ENCODE results near the gene DNAJC4. TPM values are rescaled to one million over a fixed set of nuclear protein-coding genes. Genes with fewer than 3 reads are reported as not detected.

Gene DNAJC4
- total and polyA plus RNA-seq, 2 of the 8 experiments (the other 6 are each of a cell fraction or from before 2014, with no cell fraction given): 14.6 to 31.0 TPM

DNA sequence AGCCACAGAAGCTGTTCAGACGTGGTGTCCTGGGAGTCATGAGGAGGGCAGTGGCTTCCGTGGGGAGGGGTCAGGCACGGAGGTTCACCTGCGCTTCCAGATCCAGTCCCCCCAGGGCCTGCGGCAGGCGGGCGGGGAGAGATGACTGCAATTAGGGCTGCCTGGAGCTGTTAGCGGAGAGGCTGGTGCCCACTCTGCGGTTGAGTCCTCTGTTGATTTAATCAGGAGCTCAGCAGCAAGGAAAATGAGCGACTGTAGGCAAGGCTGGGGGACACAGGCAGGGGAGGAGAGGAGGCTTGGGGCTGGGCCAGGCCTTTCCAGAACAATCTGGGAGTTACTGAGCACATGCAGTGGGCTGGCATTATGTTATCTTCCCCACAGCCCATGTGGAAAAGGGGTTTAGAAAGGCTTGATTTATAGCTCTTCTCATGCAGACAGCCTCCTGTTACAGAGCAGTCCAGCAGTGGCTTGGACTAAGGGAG is 34.1 kb downstream of the DNAJC4 start (continued):
- TF ChIP-seq, protein P1, sequence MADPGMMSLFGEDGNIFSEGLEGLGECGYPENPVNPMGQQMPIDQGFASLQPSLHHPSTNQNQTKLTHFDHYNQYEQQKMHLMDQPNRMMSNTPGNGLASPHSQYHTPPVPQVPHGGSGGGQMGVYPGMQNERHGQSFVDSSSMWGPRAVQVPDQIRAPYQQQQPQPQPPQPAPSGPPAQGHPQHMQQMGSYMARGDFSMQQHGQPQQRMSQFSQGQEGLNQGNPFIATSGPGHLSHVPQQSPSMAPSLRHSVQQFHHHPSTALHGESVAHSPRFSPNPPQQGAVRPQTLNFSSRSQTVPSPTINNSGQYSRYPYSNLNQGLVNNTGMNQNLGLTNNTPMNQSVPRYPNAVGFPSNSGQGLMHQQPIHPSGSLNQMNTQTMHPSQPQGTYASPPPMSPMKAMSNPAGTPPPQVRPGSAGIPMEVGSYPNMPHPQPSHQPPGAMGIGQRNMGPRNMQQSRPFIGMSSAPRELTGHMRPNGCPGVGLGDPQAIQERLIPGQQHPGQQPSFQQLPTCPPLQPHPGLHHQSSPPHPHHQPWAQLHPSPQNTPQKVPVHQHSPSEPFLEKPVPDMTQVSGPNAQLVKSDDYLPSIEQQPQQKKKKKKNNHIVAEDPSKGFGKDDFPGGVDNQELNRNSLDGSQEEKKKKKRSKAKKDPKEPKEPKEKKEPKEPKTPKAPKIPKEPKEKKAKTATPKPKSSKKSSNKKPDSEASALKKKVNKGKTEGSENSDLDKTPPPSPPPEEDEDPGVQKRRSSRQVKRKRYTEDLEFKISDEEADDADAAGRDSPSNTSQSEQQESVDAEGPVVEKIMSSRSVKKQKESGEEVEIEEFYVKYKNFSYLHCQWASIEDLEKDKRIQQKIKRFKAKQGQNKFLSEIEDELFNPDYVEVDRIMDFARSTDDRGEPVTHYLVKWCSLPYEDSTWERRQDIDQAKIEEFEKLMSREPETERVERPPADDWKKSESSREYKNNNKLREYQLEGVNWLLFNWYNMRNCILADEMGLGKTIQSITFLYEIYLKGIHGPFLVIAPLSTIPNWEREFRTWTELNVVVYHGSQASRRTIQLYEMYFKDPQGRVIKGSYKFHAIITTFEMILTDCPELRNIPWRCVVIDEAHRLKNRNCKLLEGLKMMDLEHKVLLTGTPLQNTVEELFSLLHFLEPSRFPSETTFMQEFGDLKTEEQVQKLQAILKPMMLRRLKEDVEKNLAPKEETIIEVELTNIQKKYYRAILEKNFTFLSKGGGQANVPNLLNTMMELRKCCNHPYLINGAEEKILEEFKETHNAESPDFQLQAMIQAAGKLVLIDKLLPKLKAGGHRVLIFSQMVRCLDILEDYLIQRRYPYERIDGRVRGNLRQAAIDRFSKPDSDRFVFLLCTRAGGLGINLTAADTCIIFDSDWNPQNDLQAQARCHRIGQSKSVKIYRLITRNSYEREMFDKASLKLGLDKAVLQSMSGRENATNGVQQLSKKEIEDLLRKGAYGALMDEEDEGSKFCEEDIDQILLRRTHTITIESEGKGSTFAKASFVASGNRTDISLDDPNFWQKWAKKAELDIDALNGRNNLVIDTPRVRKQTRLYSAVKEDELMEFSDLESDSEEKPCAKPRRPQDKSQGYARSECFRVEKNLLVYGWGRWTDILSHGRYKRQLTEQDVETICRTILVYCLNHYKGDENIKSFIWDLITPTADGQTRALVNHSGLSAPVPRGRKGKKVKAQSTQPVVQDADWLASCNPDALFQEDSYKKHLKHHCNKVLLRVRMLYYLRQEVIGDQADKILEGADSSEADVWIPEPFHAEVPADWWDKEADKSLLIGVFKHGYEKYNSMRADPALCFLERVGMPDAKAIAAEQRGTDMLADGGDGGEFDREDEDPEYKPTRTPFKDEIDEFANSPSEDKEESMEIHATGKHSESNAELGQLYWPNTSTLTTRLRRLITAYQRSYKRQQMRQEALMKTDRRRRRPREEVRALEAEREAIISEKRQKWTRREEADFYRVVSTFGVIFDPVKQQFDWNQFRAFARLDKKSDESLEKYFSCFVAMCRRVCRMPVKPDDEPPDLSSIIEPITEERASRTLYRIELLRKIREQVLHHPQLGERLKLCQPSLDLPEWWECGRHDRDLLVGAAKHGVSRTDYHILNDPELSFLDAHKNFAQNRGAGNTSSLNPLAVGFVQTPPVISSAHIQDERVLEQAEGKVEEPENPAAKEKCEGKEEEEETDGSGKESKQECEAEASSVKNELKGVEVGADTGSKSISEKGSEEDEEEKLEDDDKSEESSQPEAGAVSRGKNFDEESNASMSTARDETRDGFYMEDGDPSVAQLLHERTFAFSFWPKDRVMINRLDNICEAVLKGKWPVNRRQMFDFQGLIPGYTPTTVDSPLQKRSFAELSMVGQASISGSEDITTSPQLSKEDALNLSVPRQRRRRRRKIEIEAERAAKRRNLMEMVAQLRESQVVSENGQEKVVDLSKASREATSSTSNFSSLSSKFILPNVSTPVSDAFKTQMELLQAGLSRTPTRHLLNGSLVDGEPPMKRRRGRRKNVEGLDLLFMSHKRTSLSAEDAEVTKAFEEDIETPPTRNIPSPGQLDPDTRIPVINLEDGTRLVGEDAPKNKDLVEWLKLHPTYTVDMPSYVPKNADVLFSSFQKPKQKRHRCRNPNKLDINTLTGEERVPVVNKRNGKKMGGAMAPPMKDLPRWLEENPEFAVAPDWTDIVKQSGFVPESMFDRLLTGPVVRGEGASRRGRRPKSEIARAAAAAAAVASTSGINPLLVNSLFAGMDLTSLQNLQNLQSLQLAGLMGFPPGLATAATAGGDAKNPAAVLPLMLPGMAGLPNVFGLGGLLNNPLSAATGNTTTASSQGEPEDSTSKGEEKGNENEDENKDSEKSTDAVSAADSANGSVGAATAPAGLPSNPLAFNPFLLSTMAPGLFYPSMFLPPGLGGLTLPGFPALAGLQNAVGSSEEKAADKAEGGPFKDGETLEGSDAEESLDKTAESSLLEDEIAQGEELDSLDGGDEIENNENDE (IDR thresholded peaks at IDR 0.05; ENCODE audit: insufficient replicate concordance, low read length): no peak
- TF ChIP-seq ASH2L (IDR thresholded peaks at IDR 0.05; ENCODE audit: low read length): no peak
- TF ChIP-seq CBX5 (IDR thresholded peaks at IDR 0.05; ENCODE audit: low read depth, low read length): no peak
- TF ChIP-seq GTF2F1 (IDR thresholded peaks at IDR 0.05; ENCODE audit: borderline replicate concordance, low read depth, low read length): no peak
- TF ChIP-seq CHD2 (IDR thresholded peaks at IDR 0.05; ENCODE audit: low read length): no peak
- TF ChIP-seq TAF1 (IDR thresholded peaks at IDR 0.05; ENCODE audit: low read depth, low read length): no peak
- TF ChIP-seq HDAC2 (IDR thresholded peaks at IDR 0.05; ENCODE audit: borderline replicate concordance in 1 of 2, low read depth in 2 of 2, low read length in 2 of 2): no peak
- no peak for TF ChIP-seq JUND (IDR thresholded peaks at IDR 0.05; ENCODE audit: low read length)
- no peak for TF ChIP-seq SP2 (IDR thresholded peaks at IDR 0.05; ENCODE audit: low read length)
- no peak for TF ChIP-seq HDAC6 (IDR thresholded peaks at IDR 0.05; ENCODE audit: low read depth, low read length)
- TF ChIP-seq BACH1 (IDR thresholded peaks at IDR 0.05; ENCODE audit: low read length): no peak
- no peak for TF ChIP-seq KDM5A (IDR thresholded peaks at IDR 0.05; ENCODE audit: low read length)

Measured in H1 (cell line).